IPS-15b (cell line): ENCODE data around the gene KRABD2.

Experiments
- H3K27me3 ChIP-seq: one replicate; pipeline ENCODE4 v1.6.1; 2013; ENCODE audit warnings: low read length; ENCODE audit not compliant: control insufficient read depth, insufficient read depth
- H3K36me3 ChIP-seq: one replicate; pipeline ENCODE4 v1.6.1; 2013; ENCODE audit warnings: low read length; ENCODE audit not compliant: control insufficient read depth, insufficient read depth
- H3K4me1 ChIP-seq: one replicate; pipeline ENCODE4 v1.6.1; 2013; ENCODE audit warnings: mild to moderate bottlenecking, low read length; ENCODE audit not compliant: control insufficient read depth, insufficient read depth
- H3K4me3 ChIP-seq: one replicate; pipeline ENCODE4 v1.5.1; 2013; ENCODE audit warnings: low read depth, low read length
- H3K9ac ChIP-seq: one replicate; pipeline ENCODE4 v1.6.1; 2013; ENCODE audit warnings: low read depth, mild to moderate bottlenecking, low read length
- H3K9me3 ChIP-seq: one replicate; pipeline ENCODE4 v1.6.1; 2013; ENCODE audit warnings: mild to moderate bottlenecking, low read length; ENCODE audit not compliant: control insufficient read depth, insufficient read depth

KRABD2 gene

DNA sequence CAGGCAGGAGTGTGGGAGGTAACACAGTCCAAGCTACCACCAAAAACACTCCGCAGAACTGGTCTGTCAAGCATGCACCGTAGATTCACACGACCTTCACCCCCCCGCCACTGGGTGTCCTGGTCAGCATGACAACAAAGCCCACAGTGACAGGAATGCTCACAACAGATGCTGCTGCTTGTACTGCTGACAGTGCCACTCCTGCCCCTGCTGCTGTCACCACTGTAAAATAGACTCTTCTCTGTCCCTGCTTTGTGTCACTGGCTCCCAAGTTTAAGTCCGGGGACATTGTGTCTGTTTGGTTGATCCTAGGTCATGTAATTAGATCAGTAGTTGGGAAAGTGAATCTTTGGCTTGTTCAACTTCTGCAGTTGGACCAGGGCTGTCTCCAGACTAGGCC is 43.8 kb downstream of the KRABD2 start:
- peaks cover 4% of the 10 kb centered on the region for H3K27me3 ChIP-seq
- H3K9ac ChIP-seq: no peak overlapping the region
- no peaks in the 10 kb centered on the region for H3K9me3 ChIP-seq
- peaks cover under 1% of the 10 kb centered on the region for H3K4me1 ChIP-seq
- no peak overlapping the region for H3K4me3 ChIP-seq
- no peaks in the 10 kb centered on the region for H3K36me3 ChIP-seq

DNA sequence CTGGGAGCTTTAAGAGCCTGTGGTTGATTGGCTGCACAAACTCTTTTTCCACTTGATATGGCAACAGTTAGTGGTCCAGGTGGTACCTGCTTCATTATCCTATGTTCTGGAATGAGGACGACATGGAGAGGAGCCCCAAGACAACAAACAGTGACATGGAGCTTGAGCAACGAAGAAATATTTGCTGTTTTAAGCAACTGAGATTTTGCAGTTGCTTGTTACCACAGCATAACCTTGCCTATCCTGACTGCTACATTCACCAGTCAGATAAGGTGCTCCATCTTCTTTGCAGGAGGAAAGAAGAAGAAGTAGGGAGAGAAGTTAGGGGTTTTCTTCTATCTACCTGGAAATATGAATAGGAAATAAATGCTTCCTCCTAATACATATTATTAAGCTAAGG is 44.4 kb downstream of the KRABD2 start:
- H3K4me1 ChIP-seq: no peaks in the 10 kb centered on the region
- H3K9ac ChIP-seq: no peak overlapping the region
- H3K4me3 ChIP-seq: no peak overlapping the region
- no peaks in the 10 kb centered on the region for H3K9me3 ChIP-seq
- peaks cover 10% of the 10 kb centered on the region for H3K27me3 ChIP-seq
- no peaks in the 10 kb centered on the region for H3K36me3 ChIP-seq

DNA sequence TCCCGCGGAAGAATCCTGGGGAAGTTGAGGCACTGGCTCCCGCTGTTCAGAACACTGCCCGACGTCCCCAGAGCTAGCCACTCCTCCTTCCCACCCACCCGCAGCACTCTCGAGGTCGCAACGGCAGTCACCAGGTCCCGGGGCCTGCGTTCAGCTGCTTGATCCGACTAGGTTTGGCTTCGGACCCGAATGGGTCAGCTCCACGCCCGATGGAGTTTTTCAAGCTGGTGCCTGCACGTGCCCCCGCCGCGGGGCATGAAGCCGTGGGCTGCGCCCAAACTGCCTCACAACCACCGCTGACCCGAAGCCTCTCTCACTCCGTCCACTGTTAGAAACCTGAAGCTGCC is 49.2 kb downstream of the KRABD2 start:
- H3K9ac ChIP-seq: peak overlapping the region; percentile 79
- H3K9me3 ChIP-seq: no peaks in the 10 kb centered on the region
- H3K4me1 ChIP-seq: no peaks in the 10 kb centered on the region
- peak overlapping the region; percentile 78 for H3K4me3 ChIP-seq
- H3K36me3 ChIP-seq: no peaks in the 10 kb centered on the region
- H3K27me3 ChIP-seq: peaks cover 30% of the 10 kb centered on the region
